Osteoblast (primary cell): Measurements from ENCODE around the gene MMRN2. TPM values are rescaled to one million over a fixed set of nuclear protein-coding genes. Genes with fewer than 3 reads are reported as not detected.

Experiments
- DNase-seq: peaks from one replicate; pipeline ENCODE4 v3.0.0; 2011; ENCODE audit warnings: low spot score, mixed read lengths; ENCODE audit not compliant: insufficient read length; ENCODE audit errors: missing footprints
- H2AFZ ChIP-seq: 2 replicates; pipeline ENCODE4 v1.6.0; 2011; ENCODE audit warnings: mild to moderate bottlenecking, low read length
- H3K27ac ChIP-seq: 2 replicates; pipeline ENCODE4 v1.5.1; 2011; ENCODE audit warnings: mild to moderate bottlenecking, low read depth, low read length, moderate library complexity
- H3K27me3 ChIP-seq: 2 replicates; pipeline ENCODE4 v1.6.0; 2012; ENCODE audit warnings: mild to moderate bottlenecking, control low read depth, inconsistent platforms, low read length, moderate library complexity; ENCODE audit not compliant: insufficient read depth
- H3K36me3 ChIP-seq: 2 replicates; pipeline ENCODE4 v1.5.1; 2011; ENCODE audit warnings: mild to moderate bottlenecking, low read length, control low read depth, moderate library complexity; ENCODE audit not compliant: insufficient read depth
- H3K4me1 ChIP-seq: 2 replicates; pipeline ENCODE4 v1.5.1; 2011; ENCODE audit warnings: mild to moderate bottlenecking, low read length, control low read depth, moderate library complexity; ENCODE audit not compliant: insufficient read depth
- H3K4me2 ChIP-seq: 2 replicates; pipeline ENCODE4 v1.6.0; 2011; ENCODE audit warnings: mild to moderate bottlenecking, low read length; ENCODE audit not compliant: insufficient read depth
- H3K4me3 ChIP-seq: fragments of 200-600 bp; sonication (generic); 3 replicates; pipeline ENCODE4 v1.5.1; 2012; ENCODE audit warnings: mild to moderate bottlenecking, low read length, inconsistent platforms; ENCODE audit not compliant: insufficient read depth
- H3K79me2 ChIP-seq: 2 replicates; pipeline ENCODE4 v1.6.0; 2012; ENCODE audit warnings: mild to moderate bottlenecking, low read length, control low read depth, inconsistent platforms; ENCODE audit not compliant: insufficient read depth
- H3K9me3 ChIP-seq: 2 replicates; pipeline ENCODE4 v1.5.1; 2011; ENCODE audit warnings: low read depth, low read length, control low read depth
- H4K20me1 ChIP-seq: 2 replicates; pipeline ENCODE4 v1.6.0; 2012; ENCODE audit warnings: mild to moderate bottlenecking, low read length, control low read depth; ENCODE audit not compliant: insufficient read depth
- CTCF ChIP-seq: IDR thresholded peaks from 2 replicates; pipeline ENCODE4 v1.5.1; 2011; ENCODE audit warnings: mild to moderate bottlenecking, low read depth, low read length, moderate library complexity; ENCODE audit errors: extremely low read depth
- total RNA-seq: library from RNA; depleted of rRNA; stranded (reverse); fragments of >200 nt; gene quantifications from 2 replicates; pipeline ENCODE4 v1.2.3, GENCODE V29; 2012

MMRN2 gene
- total RNA-seq, 1 donor: 1.1 TPM

- no peak overlapping the region for H2AFZ ChIP-seq
- no peak overlapping the region for H3K4me3 ChIP-seq
- H3K27me3 ChIP-seq: no peaks in the 10 kb centered on the region
- H3K79me2 ChIP-seq: no peaks in the 10 kb centered on the region
- no peak for TF ChIP-seq CTCF
- peaks cover 4% of the 10 kb centered on the region for H4K20me1 ChIP-seq
- H3K4me1 ChIP-seq: peaks cover 29% of the 10 kb centered on the region
- no peaks in the 10 kb centered on the region for H3K36me3 ChIP-seq
- H3K27ac ChIP-seq: no peak overlapping the region
- no peak overlapping the region for H3K4me2 ChIP-seq
- peak; percentile 57 for DNase-seq
- H3K9me3 ChIP-seq: no peaks in the 10 kb centered on the region
These were observed 7.4 kb upstream of the MMRN2 start for GRCh38 chr10:86964847-86965190.

- no peaks in the 10 kb centered on the region for H4K20me1 ChIP-seq
- no peak overlapping the region for H3K27ac ChIP-seq
- no peaks in the 10 kb centered on the region for H3K9me3 ChIP-seq
- DNase-seq: peak; percentile 48
- H3K4me2 ChIP-seq: no peak overlapping the region
- no peak for TF ChIP-seq CTCF
- peaks cover 29% of the 10 kb centered on the region for H3K4me1 ChIP-seq
- H3K36me3 ChIP-seq: no peaks in the 10 kb centered on the region
- no peaks in the 10 kb centered on the region for H3K27me3 ChIP-seq
- no peak overlapping the region for H2AFZ ChIP-seq
- no peak overlapping the region for H3K4me3 ChIP-seq
- H3K79me2 ChIP-seq: no peaks in the 10 kb centered on the region
These were observed 6.8 kb upstream of the MMRN2 start for GRCh38 chr10:86964061-86964846.

- Histone ChIP-seq H2AFZ (no peak overlapping the region), H3K27me3 (no peaks in the 10 kb centered on the region), H3K9me3 (no peaks in the 10 kb centered on the region), H3K79me2 (no peaks in the 10 kb centered on the region), H3K4me2 (no peak overlapping the region), H3K4me3 (no peak overlapping the region), H3K4me1 (peaks cover 30% of the 10 kb centered on the region), H3K27ac (no peak overlapping the region), H3K36me3 (no peaks in the 10 kb centered on the region), H4K20me1 (no peaks in the 10 kb centered on the region)
- peak; percentile 53 for DNase-seq
- no peak for TF ChIP-seq CTCF
These were observed 6.0 kb upstream of the MMRN2 start for GRCh38 chr10:86963341-86963919.

- Histone ChIP-seq H3K9me3 (no peaks in the 10 kb centered on the region), H3K4me2 (no peak overlapping the region), H3K4me3 (no peak overlapping the region), H3K36me3 (no peaks in the 10 kb centered on the region), H3K27me3 (no peaks in the 10 kb centered on the region), H4K20me1 (no peaks in the 10 kb centered on the region), H3K4me1 (peaks cover 28% of the 10 kb centered on the region), H3K79me2 (no peaks in the 10 kb centered on the region), H2AFZ (no peak overlapping the region), H3K27ac (no peak overlapping the region)
- no peak for TF ChIP-seq CTCF
- peak; percentile 53 for DNase-seq
These were observed 5.5 kb upstream of the MMRN2 start for GRCh38 chr10:86962981-86963310.
